ENCODE data around the gene PRKACA.

PRKACA gene

DNA sequence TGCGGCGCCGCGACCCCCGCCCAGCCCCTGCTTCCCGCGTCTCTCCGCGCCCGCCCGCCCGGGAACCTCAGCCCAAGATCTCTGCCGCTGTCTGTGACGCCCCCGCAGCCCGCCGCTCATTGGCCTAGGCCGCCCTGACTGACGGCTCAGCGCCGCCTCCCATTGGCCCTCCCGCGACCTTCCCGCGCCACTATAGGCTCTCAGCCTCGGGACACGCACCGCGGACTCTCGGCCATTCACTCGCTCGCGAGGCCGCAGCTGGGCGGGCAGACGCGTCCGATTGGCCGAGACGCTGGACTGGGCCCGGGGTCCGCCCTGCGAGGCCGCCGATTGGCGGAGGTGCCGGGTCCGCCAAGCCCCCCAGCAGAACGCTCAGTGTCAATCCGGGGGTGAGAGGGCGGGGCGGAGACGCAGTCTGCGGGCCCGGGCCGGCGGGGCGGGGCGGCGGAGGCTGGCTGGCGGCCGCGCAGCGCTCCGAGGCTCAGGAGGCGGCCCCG lies at the start of gene PRKACA:
PRKACA (minus strand) TSS at position 95 of the 497 bp plus-strand sequence. CDS start 215 bp downstream, outside the sequence.
- DNase-seq (ENCODE audit: low read depth) = peak; percentile 92

DNA sequence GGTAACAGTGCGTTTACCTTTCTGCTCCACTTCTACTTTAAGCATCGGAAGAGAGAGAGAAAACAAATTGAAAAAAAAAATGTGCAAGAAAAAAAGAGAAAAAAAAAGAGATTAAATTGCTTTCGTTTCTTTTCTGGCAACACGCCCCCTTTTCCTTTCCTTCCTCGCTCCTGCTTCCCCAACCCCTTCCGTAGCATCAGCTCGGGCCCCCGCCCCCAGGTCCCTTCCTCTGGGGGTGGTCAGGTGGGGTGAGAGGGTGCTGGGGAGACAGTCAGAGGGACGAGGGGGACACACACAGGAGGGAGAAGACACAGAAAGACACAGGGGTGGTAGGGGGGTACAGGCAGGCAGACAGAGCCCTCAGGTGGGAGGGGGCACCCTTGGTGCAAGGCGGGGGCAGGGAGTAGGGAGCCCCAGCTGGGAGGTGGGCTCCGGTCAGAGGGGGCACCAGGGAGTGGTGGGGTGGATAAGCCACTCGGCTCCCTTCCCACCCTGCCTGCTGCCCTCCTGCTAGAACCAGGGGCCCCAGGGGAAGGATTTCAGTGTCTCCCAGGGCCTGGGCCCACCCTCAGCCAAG lies 49.5 kb upstream of the PRKACA start:
- DNase-seq (ENCODE audit: low read depth) = no peak

DNA sequence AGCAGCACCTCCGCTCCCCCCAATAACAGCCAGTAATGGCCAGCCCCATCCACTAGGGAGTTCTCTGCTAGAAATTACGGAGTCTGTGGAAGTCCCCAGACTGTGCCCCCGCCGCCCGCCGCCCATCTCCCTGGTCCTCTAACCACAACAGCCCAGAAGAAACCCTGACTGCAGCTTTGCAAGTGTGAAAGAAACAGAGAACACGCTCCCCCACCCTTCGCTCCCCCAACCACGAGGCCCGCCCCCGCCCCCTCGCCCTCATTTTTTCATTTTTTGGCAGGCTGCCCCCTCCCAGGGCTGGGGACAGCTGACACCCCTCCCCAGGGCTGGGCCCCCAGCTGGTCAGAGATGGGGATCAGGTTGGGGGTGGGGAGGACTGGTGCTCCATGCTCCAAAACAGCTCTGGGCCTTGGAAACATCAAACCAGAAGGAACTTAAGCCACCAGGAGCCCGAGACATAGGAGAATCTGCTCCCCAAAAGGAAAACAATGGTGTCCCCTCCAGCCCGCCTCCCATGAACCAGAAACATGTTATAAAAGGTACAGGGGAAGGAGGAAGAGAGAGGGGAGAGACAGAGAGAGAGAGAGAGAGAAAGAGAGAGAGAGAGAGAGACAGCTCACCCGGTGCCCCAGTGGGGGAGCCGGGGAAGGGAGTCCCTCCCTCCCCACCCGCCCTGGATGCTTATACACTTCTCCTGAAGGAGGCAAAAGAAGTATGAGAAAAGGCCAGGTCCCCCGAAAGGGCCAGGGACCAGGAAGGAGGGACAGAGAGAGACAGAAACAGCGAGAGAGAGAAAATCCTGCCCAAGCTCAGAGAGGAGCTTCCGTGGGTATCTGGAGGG lies 48.6 kb upstream of the PRKACA start:
- DNase-seq (ENCODE audit: low read depth) = no peak

DNA sequence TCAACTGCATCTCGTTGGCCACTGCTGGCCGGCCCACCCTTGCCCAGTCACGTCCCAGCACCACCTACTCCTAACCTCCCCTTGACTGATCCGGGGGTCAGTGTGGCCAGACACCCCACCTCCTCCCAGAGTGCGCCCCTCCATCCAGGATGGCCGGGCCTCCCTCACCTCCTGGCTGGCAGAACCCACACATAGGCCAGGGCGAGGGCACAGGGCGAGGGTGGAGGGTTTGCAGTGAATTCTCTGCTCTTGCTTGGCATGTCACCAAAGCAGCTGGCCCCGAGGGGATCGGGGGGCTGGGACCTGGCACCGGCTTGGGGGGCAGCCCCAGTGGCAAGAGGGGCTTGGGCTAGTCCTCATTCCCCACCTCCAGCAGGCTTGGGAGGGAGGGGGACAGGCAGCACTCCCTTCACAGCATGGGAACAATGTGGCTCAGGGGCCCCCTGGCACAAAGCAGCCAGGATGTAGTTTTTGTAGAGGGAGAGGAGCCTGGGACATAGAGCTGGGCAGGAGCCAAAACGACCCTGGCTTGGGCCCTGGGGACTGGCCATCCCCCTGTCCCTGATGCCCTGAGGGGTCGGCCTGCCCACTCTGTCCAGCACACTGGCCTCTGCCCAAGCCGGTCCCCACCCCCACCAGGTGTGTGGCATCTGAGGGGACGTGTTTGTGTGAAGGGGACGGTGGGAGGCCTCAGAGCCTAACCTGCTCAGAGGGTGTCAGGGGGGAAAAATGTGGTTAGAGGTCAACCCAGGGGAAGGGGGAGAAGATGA lies 47.3 kb upstream of the PRKACA start:
- no peak for DNase-seq (ENCODE audit: low read depth)

DNA sequence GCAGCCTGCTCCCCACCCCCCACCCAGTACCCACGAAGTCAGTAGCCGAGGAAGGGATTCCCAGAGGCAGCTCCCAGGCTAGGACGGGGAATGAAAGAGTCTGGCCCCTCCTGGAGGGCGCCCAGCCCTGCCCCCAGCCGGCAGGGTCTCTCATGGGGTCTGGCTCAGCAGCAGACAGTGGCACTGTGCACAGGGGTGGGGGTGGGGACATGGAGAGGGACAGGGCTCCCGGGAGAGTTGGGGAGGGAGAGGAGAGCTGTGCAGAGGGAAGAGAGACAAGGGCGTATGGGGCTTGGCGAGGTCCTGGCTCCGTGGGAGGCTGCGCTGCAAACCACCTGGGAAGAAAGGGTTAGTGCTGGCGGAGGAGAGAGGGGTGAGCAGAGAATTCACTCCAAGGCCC lies 46.5 kb upstream of the PRKACA start:
- DNase-seq (ENCODE audit: low read depth) = no peak

DNA sequence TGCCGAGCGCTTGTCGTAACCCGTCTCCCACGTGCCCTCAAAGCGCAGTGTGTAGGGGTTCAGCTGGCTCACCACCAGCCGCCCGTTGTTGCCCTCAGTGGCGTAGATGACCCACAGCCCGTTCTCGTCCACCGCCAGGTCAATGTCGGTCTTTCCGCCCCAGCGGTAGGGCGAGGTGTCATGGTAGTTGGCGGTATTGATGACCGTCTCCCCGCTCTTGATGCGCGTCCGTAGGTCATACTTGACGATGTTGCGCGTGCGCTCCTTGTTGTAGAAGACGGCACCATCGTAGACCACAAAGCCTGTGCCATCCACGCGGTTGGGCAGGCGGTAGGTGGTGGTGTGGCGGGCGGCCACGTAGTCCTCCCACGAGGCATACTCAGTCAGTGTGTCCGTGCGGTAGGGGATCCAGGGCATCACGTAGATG lies 45.3 kb upstream of the PRKACA start:
- DNase-seq (ENCODE audit: low read depth) = no peak

DNA sequence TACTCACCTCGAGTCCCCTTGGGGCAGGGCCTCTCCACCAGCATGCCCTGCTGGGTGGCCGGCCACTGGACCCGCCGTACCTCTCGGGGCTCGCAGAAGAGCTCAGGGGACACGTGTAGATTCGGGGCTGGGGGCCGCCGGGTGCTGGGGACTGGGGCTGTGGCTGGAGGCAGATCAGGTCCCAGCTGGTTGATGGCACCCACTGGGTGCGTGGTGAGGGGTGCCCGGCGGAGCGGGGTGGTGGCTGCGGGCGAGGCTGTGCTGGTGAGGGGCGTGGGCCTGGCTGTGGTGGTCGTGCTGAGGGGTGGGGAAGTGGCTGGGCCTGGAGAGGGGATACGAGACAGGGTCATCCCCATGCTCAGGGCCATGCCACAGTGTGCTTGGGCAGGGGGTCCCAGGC lies 43.7 kb upstream of the PRKACA start:
- no peak for DNase-seq (ENCODE audit: low read depth)

DNA sequence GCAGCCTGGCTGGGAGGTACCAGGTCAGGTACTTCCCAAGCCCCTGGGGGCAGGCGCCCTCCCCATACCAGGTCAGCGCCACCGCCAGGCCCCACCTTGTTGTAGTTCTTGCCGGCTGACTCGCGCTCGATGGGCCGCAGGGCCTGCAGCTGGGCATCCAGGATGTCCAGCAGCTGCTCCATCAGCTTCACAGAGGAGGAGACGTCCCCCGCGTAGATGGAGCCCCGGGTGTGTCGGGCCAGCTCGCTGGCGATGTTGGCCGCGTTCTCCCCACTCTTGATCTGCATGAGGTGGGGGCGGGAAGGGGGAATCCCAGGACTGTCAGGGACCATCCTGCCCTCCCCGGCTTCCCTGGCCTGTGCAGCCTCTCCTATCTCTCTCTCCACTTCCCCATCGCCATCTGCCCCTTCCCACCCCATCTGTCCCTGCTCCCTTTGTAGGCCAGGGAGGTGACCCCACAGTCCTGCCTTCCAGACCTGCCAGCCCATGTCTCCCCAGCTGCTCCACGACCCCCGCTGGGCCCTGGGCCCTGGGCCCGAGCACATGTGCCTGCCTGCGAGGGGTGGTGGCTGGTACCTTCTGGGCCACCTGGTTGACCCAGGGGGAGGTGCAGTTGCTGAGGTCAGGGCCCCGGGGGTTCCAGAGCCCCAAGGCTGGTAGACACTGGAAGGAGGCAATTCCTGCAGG lies 42.6 kb upstream of the PRKACA start:
- no peak for DNase-seq (ENCODE audit: low read depth)

DNA sequence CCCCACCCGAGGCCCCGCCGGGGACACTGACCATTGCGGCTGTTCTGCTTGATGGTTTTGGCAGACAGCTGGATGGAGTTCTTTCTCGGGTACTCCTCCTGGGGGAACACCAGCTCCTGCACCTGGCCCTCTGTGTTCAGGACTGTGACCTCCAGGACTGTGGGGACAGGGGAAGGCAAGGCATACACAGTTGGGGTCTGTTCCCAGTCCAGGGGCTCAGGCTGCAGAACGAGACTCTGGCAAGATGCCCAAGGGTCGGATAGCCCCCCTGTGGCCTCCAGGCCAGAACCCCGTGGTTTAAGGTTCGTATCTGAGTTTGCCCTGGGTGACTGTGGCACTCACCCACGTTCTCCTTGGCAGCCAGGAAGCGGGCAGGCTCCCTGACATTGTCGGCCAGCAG lies 41.5 kb upstream of the PRKACA start:
- DNase-seq (ENCODE audit: low read depth) = no peak

DNA sequence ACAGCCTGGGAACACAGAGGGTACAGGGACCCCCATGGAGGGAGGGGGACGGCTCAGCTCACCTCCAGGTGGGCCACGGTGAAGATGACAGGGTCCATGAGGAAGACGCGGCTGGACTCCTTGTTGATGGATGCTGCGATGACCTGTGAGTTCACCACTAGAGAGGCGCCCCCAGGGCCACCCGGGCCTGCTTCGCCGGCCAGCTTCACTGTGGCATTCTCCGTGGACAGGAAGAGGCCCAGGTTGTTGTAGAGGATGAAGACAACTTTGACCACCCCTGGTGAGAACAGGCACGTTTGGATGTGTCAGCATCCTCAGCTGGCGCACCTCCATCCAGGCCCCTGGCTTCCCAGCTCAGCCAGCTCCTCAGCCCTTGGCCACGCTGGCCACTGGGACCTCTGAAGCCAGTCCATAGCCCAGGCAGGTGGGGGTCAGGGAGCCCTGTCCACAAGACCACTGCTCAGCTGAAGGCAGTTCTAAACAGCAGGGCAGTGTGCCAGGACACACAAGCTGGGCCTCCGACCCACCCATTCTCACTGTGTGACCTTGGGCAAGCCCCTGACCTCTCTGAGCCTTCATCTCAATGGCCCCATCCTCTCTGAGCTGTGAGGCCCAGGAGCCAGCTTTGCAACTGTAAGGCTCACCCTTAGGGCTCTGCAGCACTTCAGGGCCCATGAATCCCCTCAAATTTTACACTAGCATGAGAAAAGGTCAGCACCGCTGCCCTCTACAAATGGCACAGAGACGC lies 40.9 kb upstream of the PRKACA start:
- no peak for DNase-seq (ENCODE audit: low read depth)

DNA sequence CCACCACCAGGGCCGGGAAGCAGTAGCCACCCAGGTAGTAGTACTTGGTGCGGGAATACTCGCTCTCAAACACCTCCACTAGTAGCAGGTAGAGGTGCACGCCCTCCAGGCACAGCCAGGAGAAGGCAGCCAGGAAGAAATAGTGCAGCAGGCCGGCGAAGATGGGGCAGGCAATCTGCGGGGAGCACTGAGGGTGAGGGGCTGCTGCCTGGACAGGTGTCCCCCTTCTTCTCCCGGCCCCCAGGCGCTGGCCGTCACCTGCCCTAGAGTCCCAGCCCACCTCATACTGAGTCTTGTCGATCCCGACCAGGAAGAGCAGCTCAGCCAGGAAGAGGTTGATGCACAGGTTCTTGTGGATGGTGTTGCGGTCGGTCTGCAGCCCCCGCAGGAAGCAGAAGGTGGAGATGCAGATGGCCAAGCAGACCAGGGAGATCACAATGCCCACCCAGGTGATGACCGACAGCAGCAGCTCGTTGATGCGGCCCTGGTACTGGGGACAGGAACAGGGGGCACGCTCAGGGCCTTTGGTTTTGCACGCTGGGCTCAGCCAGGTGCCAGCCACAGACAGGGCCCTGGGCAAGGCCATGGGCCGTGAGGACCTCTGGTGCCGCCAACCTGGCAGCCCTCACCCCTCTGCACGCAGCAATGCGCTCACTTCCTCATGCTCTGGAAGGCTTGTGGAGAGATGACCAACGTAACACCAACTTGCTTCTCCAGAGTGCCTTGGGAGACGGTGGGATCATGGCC lies 39.6 kb upstream of the PRKACA start:
- no peak for DNase-seq (ENCODE audit: low read depth)

DNA sequence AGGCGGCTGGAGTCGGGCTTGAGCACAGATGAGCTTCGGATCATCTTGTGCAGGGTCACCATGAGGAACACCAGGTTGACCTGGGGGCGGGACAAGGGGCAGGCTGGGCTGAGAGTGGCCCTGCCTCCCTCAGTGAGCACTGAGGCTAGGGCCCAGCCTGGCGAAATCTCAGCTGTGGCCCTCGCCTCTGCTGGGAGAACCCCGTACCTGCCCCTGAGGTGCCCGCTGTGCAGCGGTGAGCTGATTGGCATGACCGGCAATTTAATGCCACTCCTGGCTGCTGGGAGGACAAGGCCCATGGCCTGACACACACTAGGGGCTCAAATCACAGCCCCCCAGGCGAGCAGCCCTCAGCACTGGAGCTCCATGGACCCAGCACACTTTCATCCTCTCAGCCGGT lies 38.6 kb upstream of the PRKACA start:
- no peak for DNase-seq (ENCODE audit: low read depth)

DNA sequence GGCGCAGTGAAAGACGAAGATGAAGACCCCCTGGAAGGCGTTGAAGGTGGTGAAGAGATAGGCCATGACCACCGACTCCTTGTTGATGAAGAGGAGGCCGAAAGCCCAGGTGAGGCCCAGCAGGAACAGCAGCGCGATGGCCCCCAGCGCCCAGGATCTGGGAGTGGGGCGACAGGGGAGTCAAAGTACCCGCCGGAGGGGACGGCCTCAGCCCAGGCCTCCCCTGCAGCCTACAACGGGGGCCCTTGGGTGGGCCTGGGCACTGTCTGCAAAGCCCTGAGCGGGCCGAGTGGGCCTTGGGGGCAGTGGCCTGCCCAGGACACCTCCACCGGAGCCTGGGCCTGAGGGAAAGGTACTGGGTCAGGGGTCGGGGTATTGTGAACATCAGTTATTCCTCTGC lies 37.8 kb upstream of the PRKACA start:
- no peak for DNase-seq (ENCODE audit: low read depth)

DNA sequence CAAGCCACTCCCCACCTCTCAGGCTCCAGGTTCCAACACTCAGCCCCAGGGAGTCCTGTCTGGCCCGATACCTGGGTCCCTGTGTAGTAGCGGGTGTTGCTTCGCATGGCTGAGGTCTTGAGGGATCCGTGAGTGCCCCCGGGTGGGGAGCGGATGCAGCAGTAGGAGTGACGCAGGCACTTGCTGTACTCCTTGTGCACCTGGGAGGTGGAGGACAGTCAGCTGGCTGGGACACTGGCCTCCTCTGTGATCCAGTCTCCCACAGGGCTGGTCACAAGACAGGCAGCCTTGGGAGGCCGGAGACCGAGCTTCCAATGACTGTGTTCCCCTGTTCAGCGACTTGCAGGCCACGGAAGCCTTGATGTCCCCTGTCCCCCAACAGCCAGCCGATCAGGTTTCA lies 35.2 kb upstream of the PRKACA start:
- no peak for DNase-seq (ENCODE audit: low read depth)

DNA sequence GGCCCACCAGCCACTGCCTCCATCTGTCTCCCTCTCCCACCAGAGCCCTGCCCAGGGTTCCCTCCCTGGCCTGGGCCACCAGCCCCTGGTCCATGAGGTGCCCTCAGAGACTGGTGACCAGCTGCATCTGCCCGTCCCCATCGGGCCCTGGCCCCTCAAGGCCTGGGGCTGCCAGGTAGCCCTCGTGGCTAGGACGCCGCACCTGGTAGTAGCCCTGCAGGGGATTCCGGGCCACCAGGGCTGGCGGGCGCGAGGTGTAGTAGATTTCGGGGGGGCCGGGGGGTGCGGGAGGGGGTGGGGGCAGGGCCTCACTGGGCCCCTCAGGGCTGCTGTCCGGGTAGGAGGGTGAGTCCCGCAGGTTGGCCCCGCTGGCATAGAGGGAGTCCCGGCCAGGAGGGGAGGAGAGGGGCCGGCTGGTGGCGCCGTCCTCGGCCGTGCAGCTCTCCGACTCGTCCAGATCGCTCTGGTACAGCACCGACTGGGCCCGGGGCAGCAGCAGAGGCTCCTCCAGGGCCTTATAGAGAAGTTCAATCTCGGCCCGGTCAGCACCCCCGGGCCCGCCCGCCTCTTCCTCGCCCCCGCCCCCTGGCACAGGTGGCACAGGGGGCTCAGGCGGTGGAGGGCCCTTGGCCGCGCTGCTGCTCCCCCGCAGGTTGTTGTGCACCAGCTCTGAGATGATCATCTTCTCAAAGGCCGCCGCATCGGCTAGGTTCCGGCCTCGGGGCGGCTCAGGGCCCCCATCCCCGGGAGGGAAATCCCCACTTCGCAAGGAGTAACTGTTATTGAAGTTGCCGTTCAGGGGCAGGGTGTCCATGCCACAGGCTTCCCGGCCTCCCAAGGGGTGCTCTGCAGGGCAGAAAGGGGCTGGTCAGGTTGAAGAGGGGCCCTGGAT lies 33.5 kb upstream of the PRKACA start:
- no peak for DNase-seq (ENCODE audit: low read depth)

DNA sequence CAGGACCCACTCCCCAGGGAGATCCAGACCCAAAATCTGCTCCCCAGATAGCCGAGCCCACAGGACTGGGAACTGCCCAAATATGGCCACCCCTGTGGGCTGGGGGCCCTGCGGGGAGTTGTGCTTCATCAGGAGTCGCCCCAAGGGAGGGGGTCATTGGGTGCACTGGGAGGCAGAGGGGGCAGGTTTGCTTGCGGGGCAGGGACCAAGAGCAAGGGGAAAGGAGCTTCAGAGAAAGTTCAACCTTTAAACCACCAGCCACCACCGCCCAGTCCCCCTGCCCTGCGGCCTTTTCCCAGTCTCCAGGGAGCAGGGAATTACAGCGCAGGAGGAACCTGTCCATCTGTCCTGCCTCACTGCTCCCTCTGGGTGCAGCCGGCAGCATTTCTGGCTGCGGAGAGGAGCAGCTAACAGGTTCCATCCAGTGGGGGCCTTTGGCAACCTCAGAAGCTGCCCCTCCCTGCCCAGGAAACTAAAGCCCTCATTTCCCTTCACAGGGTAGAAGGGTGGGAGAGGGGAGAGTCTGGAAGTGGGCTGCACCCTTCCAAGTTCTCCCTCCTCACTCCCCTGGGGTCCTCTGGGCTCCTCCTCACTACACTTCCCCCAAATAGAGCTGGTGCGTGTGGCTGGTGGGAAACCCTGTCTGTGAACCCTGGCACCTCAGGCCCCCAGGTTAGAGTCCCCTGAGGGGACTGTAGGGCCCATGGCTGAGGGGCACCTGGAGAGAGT lies 32.6 kb upstream of the PRKACA start:
- DNase-seq (ENCODE audit: low read depth) = no peak

DNA sequence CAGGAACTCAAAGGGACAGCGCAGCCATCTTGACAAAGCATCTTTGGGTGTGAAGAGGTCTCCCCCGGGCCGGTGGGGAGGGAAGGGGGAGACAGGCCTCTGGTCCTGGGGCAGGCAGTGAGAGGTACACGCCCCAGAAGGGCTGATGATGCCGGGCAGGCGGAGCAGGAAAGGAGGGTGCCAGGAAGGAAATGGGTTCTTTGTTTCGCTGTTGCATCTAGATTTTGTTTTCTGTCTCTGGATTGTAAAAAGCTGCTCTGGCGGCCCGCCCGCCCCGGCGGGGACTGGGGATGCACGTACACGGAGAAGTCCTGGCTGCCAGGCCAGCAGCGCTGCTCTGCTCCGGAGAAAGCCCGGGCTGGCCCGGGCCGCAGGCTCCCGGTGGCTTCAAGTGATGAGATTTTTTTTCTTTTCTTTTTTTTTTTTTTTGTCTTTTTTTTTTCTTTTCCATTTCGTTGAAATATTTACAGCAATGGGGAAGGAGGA lies 32.0 kb upstream of the PRKACA start:
- no peak for DNase-seq (ENCODE audit: low read depth)

DNA sequence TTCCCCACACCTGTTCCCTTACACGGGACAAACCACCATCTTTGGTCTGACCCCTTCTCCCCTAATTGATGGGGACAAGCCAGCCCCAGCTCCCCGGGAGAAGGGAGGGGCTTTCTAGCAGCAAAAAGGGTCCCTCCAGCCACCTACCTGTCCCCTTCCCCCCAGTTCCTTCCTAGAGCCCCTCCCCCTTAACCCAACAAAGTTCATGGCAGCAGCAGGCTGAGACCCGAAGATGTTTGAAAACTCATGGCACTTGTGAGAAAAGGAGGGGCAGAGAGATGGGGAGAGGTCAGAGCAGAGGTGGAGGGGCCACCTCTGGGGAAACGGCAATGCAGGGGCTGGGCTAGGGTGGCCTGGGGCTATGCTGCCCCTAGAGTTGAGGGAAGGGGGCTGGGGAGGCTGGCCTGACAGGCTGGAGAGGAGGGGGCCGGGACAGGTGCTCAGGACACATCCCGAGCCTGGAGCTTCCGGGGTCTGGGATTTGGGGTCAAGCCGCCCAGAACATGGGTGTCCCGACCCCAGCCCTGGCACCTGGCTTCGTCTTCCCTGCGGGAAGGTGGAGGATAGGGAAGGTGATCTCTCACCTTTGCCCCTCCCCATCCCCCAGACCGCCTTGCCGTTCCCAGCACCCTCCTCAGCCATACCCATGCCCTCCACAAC lies 31.3 kb upstream of the PRKACA start:
- DNase-seq (ENCODE audit: low read depth) = no peak
